Measurements from ENCODE around the gene C1orf141.

DNA sequence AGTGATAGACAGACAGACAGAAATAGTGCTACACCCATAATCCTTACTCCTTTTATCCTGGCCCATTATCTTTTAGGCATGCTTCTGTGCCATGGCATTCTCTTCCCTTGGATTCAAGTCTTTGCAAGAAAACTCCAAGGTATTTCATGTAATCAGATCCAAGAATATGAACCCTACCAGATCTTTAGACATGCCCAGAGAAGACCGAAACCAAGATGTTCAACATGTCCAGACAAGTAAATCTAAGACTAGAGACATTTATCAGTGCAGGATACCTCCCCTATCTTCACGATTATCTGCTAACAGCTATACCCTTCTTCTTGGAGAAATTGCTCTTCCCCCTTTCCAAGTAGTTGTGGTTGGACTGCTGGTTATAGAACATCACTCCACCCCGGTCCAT lies 11.8 kb upstream of the C1orf141 start:
- TF ChIP-seq YY1 (IDR thresholded peaks at IDR 0.05; ENCODE audit: insufficient read depth, insufficient read length) (no peak), ZNF274 (IDR thresholded peaks at IDR 0.05; ENCODE audit: low read depth, low read length) (no peak)

Data from NT2/D1 (cell line).